ENCODE data around the gene BRD2.

BRD2 gene

DNA sequence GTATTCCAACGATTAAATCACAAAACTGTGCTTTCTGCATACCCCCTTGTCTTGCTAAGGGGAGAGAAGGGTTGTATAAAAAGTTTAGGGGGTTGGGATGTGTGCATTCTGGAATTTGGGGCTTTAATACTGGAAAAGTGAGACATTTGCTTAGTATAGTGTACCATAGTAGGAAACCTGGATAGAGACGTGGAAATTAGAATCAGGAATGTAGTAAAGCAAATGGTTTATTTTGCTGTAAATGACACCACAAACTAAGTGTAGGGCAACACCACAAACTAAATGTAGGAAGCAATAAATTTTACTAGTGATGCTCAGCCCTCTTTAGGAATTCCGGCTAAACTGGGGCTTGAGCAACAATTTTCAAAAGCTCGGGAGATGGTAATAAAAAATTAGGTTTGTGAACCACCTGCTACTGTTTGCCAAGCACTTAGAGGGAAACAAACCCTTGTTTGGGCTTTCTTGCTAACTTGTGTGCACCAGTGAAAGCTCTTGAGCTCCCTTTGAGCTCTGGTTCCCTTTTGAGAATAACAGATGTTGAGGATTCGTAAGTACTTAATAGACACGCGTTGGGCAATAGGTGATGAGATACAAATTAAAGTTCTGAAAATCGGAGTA lies 13.8 kb downstream of the BRD2 start:
- H3K36me3 ChIP-seq (ENCODE audit: insufficient read depth, low read length) = peaks cover 46% of the 10 kb centered on the region
- TF ChIP-seq, protein P1, sequence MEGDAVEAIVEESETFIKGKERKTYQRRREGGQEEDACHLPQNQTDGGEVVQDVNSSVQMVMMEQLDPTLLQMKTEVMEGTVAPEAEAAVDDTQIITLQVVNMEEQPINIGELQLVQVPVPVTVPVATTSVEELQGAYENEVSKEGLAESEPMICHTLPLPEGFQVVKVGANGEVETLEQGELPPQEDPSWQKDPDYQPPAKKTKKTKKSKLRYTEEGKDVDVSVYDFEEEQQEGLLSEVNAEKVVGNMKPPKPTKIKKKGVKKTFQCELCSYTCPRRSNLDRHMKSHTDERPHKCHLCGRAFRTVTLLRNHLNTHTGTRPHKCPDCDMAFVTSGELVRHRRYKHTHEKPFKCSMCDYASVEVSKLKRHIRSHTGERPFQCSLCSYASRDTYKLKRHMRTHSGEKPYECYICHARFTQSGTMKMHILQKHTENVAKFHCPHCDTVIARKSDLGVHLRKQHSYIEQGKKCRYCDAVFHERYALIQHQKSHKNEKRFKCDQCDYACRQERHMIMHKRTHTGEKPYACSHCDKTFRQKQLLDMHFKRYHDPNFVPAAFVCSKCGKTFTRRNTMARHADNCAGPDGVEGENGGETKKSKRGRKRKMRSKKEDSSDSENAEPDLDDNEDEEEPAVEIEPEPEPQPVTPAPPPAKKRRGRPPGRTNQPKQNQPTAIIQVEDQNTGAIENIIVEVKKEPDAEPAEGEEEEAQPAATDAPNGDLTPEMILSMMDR (IDR thresholded peaks at IDR 0.05; ENCODE audit: borderline replicate concordance, extremely low read depth, low read length, poor library complexity, severe bottlenecking) = no peak
- no peak for TF ChIP-seq EZH2 (IDR thresholded peaks at IDR 0.05; ENCODE audit: borderline replicate concordance, low read depth, low read length, severe bottlenecking)
- no peak overlapping the region for H3K4me2 ChIP-seq (ENCODE audit: insufficient read depth, low read length)
- peaks cover 6% of the 10 kb centered on the region; the same call in 1 of the 2 replicates for H3K4me1 ChIP-seq (ENCODE audit: insufficient read depth, low read length)
- H4K20me1 ChIP-seq (ENCODE audit: insufficient read depth, low read length) = peaks cover 42% of the 10 kb centered on the region
- no peak for DNase-seq
- H3K27ac ChIP-seq (ENCODE audit: low read length) = no peak overlapping the region
- H3K9ac ChIP-seq (ENCODE audit: low read depth, low read length) = no peak overlapping the region
- no peak; the same call in 2 of the 3 replicates for ATAC-seq (ENCODE audit: insufficient read depth, low read depth)
- no peaks in the 10 kb centered on the region for H3K9me3 ChIP-seq (ENCODE audit: insufficient read depth, low read length, severe bottlenecking)
- no peak overlapping the region for H3K4me3 ChIP-seq (ENCODE audit: low read depth in 1 of 2, low read length in 2 of 2)
- no peaks in the 10 kb centered on the region for H3K27me3 ChIP-seq (ENCODE audit: insufficient read depth, low read length, poor library complexity)
- H3K79me2 ChIP-seq (ENCODE audit: insufficient read depth, low read length) = peaks cover 21% of the 10 kb centered on the region
- H2AFZ ChIP-seq (ENCODE audit: low read depth, low read length) = no peak overlapping the region

DNA sequence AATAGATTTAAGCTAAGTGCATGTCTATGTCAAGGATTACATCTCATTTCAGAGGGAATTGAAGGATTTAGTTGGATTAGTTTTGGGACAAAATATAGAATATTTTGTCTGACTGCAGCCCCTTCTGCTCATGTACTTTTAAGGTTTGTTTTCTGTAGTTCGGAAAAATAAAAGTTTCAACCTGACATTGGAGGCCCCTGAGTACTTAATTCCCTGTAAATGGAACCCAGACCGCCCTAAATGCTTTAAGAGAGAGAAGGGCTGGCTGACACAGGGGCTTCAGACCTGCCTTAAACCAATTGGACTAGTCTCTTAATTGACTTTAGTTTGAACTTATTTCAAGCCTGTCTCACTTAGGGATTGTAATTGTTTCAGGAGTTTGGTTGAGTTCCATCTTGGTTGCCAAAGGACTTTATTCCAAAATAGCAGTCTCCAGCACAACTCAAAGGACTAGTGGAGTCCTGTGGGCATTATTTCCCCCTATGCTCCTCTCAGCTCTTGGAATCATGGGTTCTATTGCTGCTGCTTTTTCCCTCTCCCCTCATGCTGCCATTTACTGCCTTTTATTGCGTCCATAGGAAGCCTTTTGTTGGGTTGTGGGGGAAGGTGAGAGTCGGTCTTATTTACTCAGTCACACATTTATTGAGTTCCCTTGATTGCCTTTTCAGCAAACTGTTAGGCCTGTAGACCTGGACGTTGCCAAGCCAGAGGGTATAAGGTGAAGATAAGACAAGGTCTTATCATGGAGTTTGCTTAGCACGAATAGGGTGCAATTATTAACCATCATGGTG lies 14.5 kb downstream of the BRD2 start:
- Histone ChIP-seq H3K27ac (ENCODE audit: low read length) (no peak overlapping the region), H3K9me3 (ENCODE audit: insufficient read depth, low read length, severe bottlenecking) (no peaks in the 10 kb centered on the region), H3K79me2 (ENCODE audit: insufficient read depth, low read length) (peaks cover 14% of the 10 kb centered on the region), H3K4me3 (ENCODE audit: low read depth in 1 of 2, low read length in 2 of 2) (no peak overlapping the region), H3K27me3 (ENCODE audit: insufficient read depth, low read length, poor library complexity) (no peaks in the 10 kb centered on the region), H3K9ac (ENCODE audit: low read depth, low read length) (no peak overlapping the region), H3K36me3 (ENCODE audit: insufficient read depth, low read length) (peaks cover 39% of the 10 kb centered on the region), H4K20me1 (ENCODE audit: insufficient read depth, low read length) (peaks cover 35% of the 10 kb centered on the region), H2AFZ (ENCODE audit: low read depth, low read length) (no peak overlapping the region), H3K4me1 (ENCODE audit: insufficient read depth, low read length) (0 out of 2 replicates have a peak, but pooled peaks cover 2% of the 10 kb centered on the region), H3K4me2 (ENCODE audit: insufficient read depth, low read length) (no peak overlapping the region)
- TF ChIP-seq, protein P1 (IDR thresholded peaks at IDR 0.05; ENCODE audit: borderline replicate concordance, extremely low read depth, low read length, poor library complexity, severe bottlenecking) = no peak
- no peak for TF ChIP-seq EZH2 (IDR thresholded peaks at IDR 0.05; ENCODE audit: borderline replicate concordance, low read depth, low read length, severe bottlenecking)
- DNase-seq (no peak), ATAC-seq (ENCODE audit: insufficient read depth, low read depth) (no peak)

GRCh38 chr6:32983493-32983848 lies 15.1 kb downstream of the BRD2 start:
- H3K79me2 ChIP-seq (ENCODE audit: insufficient read depth, low read length) = peaks cover 8% of the 10 kb centered on the region
- H3K4me1 ChIP-seq (ENCODE audit: insufficient read depth, low read length) = 0 out of 2 replicates have a peak, but pooled peaks cover 2% of the 10 kb centered on the region
- no peak overlapping the region for H3K4me2 ChIP-seq (ENCODE audit: insufficient read depth, low read length)
- H3K4me3 ChIP-seq (ENCODE audit: low read depth in 1 of 2, low read length in 2 of 2) = no peak overlapping the region
- no peak overlapping the region for H3K9ac ChIP-seq (ENCODE audit: low read depth, low read length)
- H3K27ac ChIP-seq (ENCODE audit: low read length) = no peak overlapping the region
- TF ChIP-seq, protein P1 (IDR thresholded peaks at IDR 0.05; ENCODE audit: borderline replicate concordance, extremely low read depth, low read length, poor library complexity, severe bottlenecking) = no peak
- no peak for TF ChIP-seq EZH2 (IDR thresholded peaks at IDR 0.05; ENCODE audit: borderline replicate concordance, low read depth, low read length, severe bottlenecking)
- DNase-seq = no peak
- ATAC-seq (ENCODE audit: insufficient read depth, low read depth) = no peak
- H3K36me3 ChIP-seq (ENCODE audit: insufficient read depth, low read length) = peaks cover 33% of the 10 kb centered on the region
- no peak overlapping the region for H2AFZ ChIP-seq (ENCODE audit: low read depth, low read length)
- peaks cover 30% of the 10 kb centered on the region for H4K20me1 ChIP-seq (ENCODE audit: insufficient read depth, low read length)
- H3K27me3 ChIP-seq (ENCODE audit: insufficient read depth, low read length, poor library complexity) = no peaks in the 10 kb centered on the region
- no peaks in the 10 kb centered on the region for H3K9me3 ChIP-seq (ENCODE audit: insufficient read depth, low read length, severe bottlenecking)
